Stimulated activated CD4-positive, alpha-beta T cell treated with anti-CD3 and anti-CD28 coated beads, Interleukin-1b, Interleukin-23, amount 100 ng/mL, for 4 hours (primary cell): Measurements from ENCODE around the gene PDE6B.

Source experiments
- DNase-seq, 2 donors: peaks; one replicate each; pipeline ENCODE4 v3.0.0-alpha.2; 2020; ENCODE audit warnings: low read depth in 2 of 2

Gene PDE6B

GRCh38 chr4:600850-601515 is 24.4 kb upstream of the PDE6B start:
- peak in 1 of 2 donors; percentile 14 for DNase-seq

- no peak for DNase-seq
These were observed 23.5 kb upstream of the PDE6B start for GRCh38 chr4:601612-602558.

GRCh38 chr4:602559-602942 is 22.8 kb upstream of the PDE6B start:
- peak; percentile 31 to 57 for DNase-seq

GRCh38 chr4:604131-604530 is 21.2 kb upstream of the PDE6B start:
- peak in 1 of 2 donors; percentile 8 for DNase-seq

- DNase-seq, result no peak
These were observed 19.5 kb upstream of the PDE6B start for GRCh38 chr4:605702-606425.

GRCh38 chr4:608236-608635 is 17.1 kb upstream of the PDE6B start:
- DNase-seq, result no peak

- no peak for DNase-seq
These were observed 15.8 kb upstream of the PDE6B start for GRCh38 chr4:609400-610050.

- no peak for DNase-seq
These were observed 14.7 kb upstream of the PDE6B start for GRCh38 chr4:610411-611261.

GRCh38 chr4:612052-612748 is 13.2 kb upstream of the PDE6B start:
- DNase-seq, result no peak

GRCh38 chr4:612749-613125 is 12.6 kb upstream of the PDE6B start:
- DNase-seq, result no peak

GRCh38 chr4:613126-613525 is 12.2 kb upstream of the PDE6B start:
- no peak for DNase-seq

GRCh38 chr4:616091-616490 is 9.3 kb upstream of the PDE6B start:
- no peak for DNase-seq

- no peak for DNase-seq
These were observed 8.3 kb upstream of the PDE6B start for GRCh38 chr4:616911-617643.

GRCh38 chr4:617644-618641 is 7.4 kb upstream of the PDE6B start:
- no peak for DNase-seq

- DNase-seq, result no peak
These were observed 5.2 kb upstream of the PDE6B start for GRCh38 chr4:620201-620600.

GRCh38 chr4:620851-621261 is 4.5 kb upstream of the PDE6B start:
- no peak for DNase-seq

- DNase-seq, result no peak
These were observed 3.9 kb upstream of the PDE6B start for GRCh38 chr4:621296-622070.
